ENCODE measurements around the gene TMEM107.

The TMEM107 gene

DNA sequence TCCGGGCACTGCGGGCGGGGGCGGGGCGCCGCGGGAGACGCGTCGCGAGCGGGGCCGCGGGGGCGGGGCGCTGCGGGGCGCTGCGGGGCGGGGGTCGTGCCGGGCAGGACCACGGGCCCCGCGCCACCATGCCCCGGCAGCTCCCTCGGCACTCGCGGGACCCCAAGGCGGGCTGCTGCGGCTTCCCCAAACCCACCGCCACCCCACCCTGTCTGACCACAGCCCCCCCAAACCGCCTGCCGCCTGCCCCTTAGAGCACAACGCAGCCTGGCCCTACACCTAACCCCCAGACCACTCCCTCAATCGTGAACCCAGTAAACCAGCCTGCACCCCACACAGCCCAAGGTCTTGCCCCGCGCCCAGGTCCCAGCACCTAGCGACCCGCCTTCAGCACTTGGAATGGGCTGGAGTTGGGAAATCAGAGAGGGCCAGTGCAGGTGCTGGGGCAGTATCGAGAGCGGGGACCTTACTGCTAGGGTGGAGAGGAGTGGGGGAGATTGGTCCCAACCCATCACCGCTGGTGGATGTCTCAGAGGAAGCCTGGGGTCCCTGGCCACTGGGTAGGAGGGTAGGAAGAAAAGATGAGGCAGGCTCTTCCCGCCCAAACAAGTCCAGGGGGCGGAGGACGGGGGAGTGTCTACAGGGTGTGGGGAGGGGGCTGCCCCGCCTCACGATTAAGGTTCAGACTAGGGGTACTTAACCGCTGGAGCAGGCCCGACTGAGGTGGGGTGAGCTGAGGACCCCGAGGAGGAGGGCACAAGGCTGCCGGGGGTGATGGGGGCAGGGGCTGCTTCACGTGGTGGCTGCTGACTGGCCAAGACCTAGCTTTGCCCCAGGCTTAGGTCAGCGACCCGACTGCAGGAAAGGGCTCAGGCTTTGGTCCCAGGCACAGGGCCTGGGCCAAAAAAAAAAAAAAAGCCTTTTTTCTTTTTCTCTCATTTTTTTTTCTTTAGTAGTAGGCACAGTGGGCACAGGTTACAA lies 12.9 kb downstream of the TMEM107 start:
- no peak for DNase-seq (ENCODE audit: extremely low read depth, low read depth)
- TF ChIP-seq CTCF (IDR thresholded peaks at IDR 0.05; ENCODE audit: low read depth, low read length), result no peak

- TF ChIP-seq CTCF (IDR thresholded peaks at IDR 0.05; ENCODE audit: low read depth, low read length), result no peak
- DNase-seq (ENCODE audit: extremely low read depth, low read depth), result no peak
These were observed 13.8 kb downstream of the TMEM107 start, which contains the start of gene VAMP2 for GRCh38 chr17:8162233-8162996. VAMP2 (minus strand) TSS chr17:8162948; CDS start chr17:8162879, 69 bp downstream.

- TF ChIP-seq CTCF (IDR thresholded peaks at IDR 0.05; ENCODE audit: low read depth, low read length), result no peak
- DNase-seq (ENCODE audit: extremely low read depth, low read depth), result no peak
These were observed 14.6 kb downstream of the TMEM107 start for GRCh38 chr17:8161289-8162232.

DNA sequence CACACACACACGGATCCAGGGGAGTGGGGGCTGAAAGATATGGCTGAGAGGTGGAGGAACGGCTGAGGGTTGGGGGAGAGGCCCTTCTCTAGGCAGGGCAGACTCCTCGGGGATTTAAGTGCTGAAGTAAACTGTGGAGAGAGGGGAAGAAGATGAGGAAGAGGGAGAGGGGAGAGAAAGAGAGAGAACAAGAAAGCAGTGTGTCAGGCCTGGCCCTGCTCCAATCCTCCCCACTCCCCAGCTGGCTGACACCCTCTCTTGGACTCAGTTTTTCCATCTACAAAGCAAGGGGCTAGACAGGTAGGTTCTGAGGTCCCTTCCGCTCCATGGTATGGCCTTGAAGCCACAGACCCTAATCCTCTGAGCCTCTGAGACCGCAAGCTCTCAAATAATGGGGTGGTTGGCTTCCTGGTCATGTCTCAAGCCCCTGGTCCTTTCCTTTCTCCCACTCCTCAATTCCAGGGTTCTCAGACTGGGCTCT lies 15.4 kb downstream of the TMEM107 start:
- TF ChIP-seq CTCF (IDR thresholded peaks at IDR 0.05; ENCODE audit: low read depth, low read length), result no peak
- DNase-seq (ENCODE audit: extremely low read depth, low read depth), result no peak

- no peak for TF ChIP-seq CTCF (IDR thresholded peaks at IDR 0.05; ENCODE audit: low read depth, low read length)
- DNase-seq (ENCODE audit: extremely low read depth, low read depth), result no peak
These were observed 16.0 kb downstream of the TMEM107 start for GRCh38 chr17:8160224-8160577.

DNA sequence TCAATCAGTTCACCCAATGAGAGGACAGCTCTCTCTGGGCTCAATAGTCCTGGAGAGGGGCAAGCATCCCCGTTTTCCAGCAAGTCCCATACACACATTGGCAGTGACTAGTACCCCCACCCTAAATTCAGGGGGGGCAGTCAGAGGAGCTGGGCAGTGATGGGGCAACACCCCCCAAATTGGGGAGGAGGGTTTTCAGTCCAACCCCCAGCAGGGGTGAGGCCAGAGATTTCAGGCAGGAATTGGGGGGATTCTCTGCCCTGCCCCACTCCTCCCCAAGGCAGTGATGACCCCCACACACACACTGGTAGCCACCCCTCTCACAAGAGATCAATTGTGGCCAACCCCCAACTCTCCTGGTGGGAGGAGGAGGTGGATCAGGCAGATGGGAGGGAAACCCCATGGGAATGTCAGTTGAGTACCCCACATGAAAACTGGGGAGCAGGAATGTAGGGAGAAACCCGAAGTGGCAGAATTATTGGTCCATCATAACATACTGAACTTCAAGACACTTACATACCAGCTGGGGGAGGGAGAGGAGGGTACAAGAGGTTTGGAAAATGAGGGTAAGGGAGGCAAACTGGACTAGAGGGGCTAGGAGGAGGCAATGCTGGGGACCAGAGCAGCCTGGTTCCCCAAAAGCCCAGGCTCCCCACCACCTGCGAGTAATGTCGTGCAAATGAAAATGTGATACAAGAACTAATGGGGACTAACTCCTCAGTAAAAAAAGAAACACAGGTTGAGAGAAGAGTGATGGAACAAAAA lies 16.5 kb downstream of the TMEM107 start:
- no peak; the same call in 1 of the 2 replicates for TF ChIP-seq CTCF (IDR thresholded peaks at IDR 0.05; ENCODE audit: low read depth, low read length)
- DNase-seq (ENCODE audit: extremely low read depth, low read depth), result no peak

Data from AG09319 (cell line).